OCI-LY1 (cell line): ENCODE measurements around the gene DDOST.
A peak's percentile ranks its signal among the peaks of the same experiment; 100 is the strongest.

Experiments
- H2AFZ ChIP-seq: fragments of 200-600 bp; sonication (generic), shearing (Covaris generic); 2 replicates; pipeline ENCODE4 v1.6.0; 2014; ENCODE audit warnings: antibody characterized with exemption, mild to moderate bottlenecking, low read length
- H3F3A ChIP-seq: fragments of 200-600 bp; sonication (generic), shearing (Covaris generic); 2 replicates; pipeline ENCODE4 v1.6.0; 2014; ENCODE audit warnings: mild to moderate bottlenecking, antibody characterized with exemption, low read length, moderate library complexity; ENCODE audit not compliant: insufficient read depth
- H3K27ac ChIP-seq: fragments of 200-600 bp; sonication (generic); 2 replicates; pipeline ENCODE4 v1.5.1; 2014; ENCODE audit warnings: low read length, mixed run types, mild to moderate bottlenecking, low read depth; ENCODE audit not compliant: poor library complexity, severe bottlenecking
- H3K27me3 ChIP-seq: fragments of 200-600 bp; sonication (generic); 2 replicates; pipeline ENCODE4 v1.6.0; 2014; ENCODE audit warnings: antibody characterized with exemption, mild to moderate bottlenecking, low read length, moderate library complexity; ENCODE audit not compliant: insufficient read depth
- H3K36me3 ChIP-seq: fragments of 200-600 bp; sonication (generic); 2 replicates; pipeline ENCODE4 v1.6.1; 2014; ENCODE audit warnings: mild to moderate bottlenecking, antibody characterized with exemption, low read length, moderate library complexity, mixed read lengths; ENCODE audit not compliant: insufficient read depth
- H3K4me1 ChIP-seq: fragments of 200-600 bp; sonication (generic); 2 replicates; pipeline ENCODE4 v1.5.1; 2014; ENCODE audit warnings: mild to moderate bottlenecking, low read length, moderate library complexity; ENCODE audit not compliant: insufficient read depth, severe bottlenecking
- H3K4me2 ChIP-seq: fragments of 200-600 bp; sonication (generic), shearing (Covaris generic); 2 replicates; pipeline ENCODE4 v1.6.1; 2014; ENCODE audit warnings: low read length
- H3K4me3 ChIP-seq: fragments of 200-600 bp; sonication (generic); 2 replicates; pipeline ENCODE4 v1.5.1; 2014; ENCODE audit warnings: low read length, low read depth, mild to moderate bottlenecking, mixed read lengths; ENCODE audit not compliant: poor library complexity, severe bottlenecking
- H3K79me2 ChIP-seq: fragments of 200-600 bp; shearing (Covaris generic); 2 replicates; pipeline ENCODE4 v1.6.1; 2016; ENCODE audit warnings: mixed run types, low read length, mixed read lengths; ENCODE audit not compliant: insufficient read depth
- H3K9ac ChIP-seq: fragments of 200-600 bp; sonication (generic), shearing (Covaris generic); 2 replicates; pipeline ENCODE4 v1.6.1; 2014; ENCODE audit warnings: mild to moderate bottlenecking, low read length, mixed read lengths
- H3K9me2 ChIP-seq: fragments of 200-600 bp; sonication (generic), shearing (Covaris generic); 2 replicates; pipeline ENCODE4 v1.6.1; 2014; ENCODE audit warnings: low read depth, mild to moderate bottlenecking, low read length, mixed read lengths
- H3K9me3 ChIP-seq: fragments of 200-600 bp; shearing (Covaris generic); 2 replicates; pipeline ENCODE4 v1.6.1; 2014; ENCODE audit warnings: low read length, mixed read lengths
- H4K20me1 ChIP-seq: fragments of 200-600 bp; sonication (generic), shearing (Covaris generic); 2 replicates; pipeline ENCODE4 v1.6.0; 2016; ENCODE audit warnings: mild to moderate bottlenecking, low read length; ENCODE audit not compliant: insufficient read depth
- CTCF ChIP-seq: fragments of 200-600 bp; sonication (generic), shearing (Covaris generic); IDR thresholded peaks from 2 replicates; pipeline ENCODE4 v1.5.1; 2017; ENCODE audit warnings: mild to moderate bottlenecking, antibody characterized with exemption, low read length, moderate library complexity, mixed read lengths
- EZH2 ChIP-seq: fragments of 200-600 bp; sonication (generic), shearing (Covaris generic); IDR thresholded peaks from 2 replicates; pipeline ENCODE4 v1.8.0; 2017; ENCODE audit warnings: borderline replicate concordance, mixed run types, mild to moderate bottlenecking, antibody characterized with exemption, low read length, moderate library complexity, mixed read lengths

DDOST gene

GRCh38 chr1:20661207-20662109 is at the start of gene DDOST:
TSS of gene DDOST (minus strand) at chr1:20661369. CDS start at chr1:20661350, 19 bp downstream.
- no peaks in the 10 kb centered on the region for H3K27me3 ChIP-seq
- no peaks in the 10 kb centered on the region for H3K9me2 ChIP-seq
- H3F3A ChIP-seq = no peaks in the 10 kb centered on the region
- H3K27ac ChIP-seq = peak within 1 kb of the TSS; percentile 36
- peak; percentile 28; the same call in 1 of the 2 replicates for TF ChIP-seq CTCF
- no peak for TF ChIP-seq EZH2
- peak within 1 kb of the TSS; percentile 97 for H3K4me2 ChIP-seq
- no peaks in the 10 kb centered on the region for H4K20me1 ChIP-seq
- H3K4me1 ChIP-seq = peaks cover 34% of the 10 kb centered on the region
- peak within 1 kb of the TSS; percentile 97 for H3K9ac ChIP-seq
- H2AFZ ChIP-seq = no peak within 1 kb of the TSS
- H3K36me3 ChIP-seq = peaks cover 34% of the 10 kb centered on the region
- peak within 1 kb of the TSS; percentile 97 for H3K4me3 ChIP-seq
- peaks cover 31% of the 10 kb centered on the region for H3K79me2 ChIP-seq
- no peaks in the 10 kb centered on the region for H3K9me3 ChIP-seq

- H3K9me3 ChIP-seq = no peaks in the 10 kb centered on the region
- no peak overlapping the region for H3K4me3 ChIP-seq
- H2AFZ ChIP-seq = no peak overlapping the region
- no peak overlapping the region for H3K27ac ChIP-seq
- H3K79me2 ChIP-seq = no peaks in the 10 kb centered on the region
- H3K36me3 ChIP-seq = no peaks in the 10 kb centered on the region
- no peak overlapping the region for H3K9ac ChIP-seq
- H3K4me1 ChIP-seq = no peaks in the 10 kb centered on the region
- TF ChIP-seq EZH2 (no peak), CTCF (no peak)
- no peak overlapping the region for H3K4me2 ChIP-seq
- H4K20me1 ChIP-seq = no peaks in the 10 kb centered on the region
- H3K9me2 ChIP-seq = no peaks in the 10 kb centered on the region
- no peaks in the 10 kb centered on the region for H3F3A ChIP-seq
- H3K27me3 ChIP-seq = peaks cover 6% of the 10 kb centered on the region
These were observed 49.5 kb upstream of the DDOST start for GRCh38 chr1:20710469-20711284.

- no peak overlapping the region for H2AFZ ChIP-seq
These were observed 48.7 kb upstream of the DDOST start for GRCh38 chr1:20709868-20710267.

More at GRCh38 chr1:20709868-20710267, 48.7 kb upstream of the DDOST start:
- H3K9me3 ChIP-seq = no peaks in the 10 kb centered on the region
- no peaks in the 10 kb centered on the region for H3K79me2 ChIP-seq
- TF ChIP-seq EZH2 (no peak), CTCF (no peak)
- H3K36me3 ChIP-seq = no peaks in the 10 kb centered on the region
- peaks cover 6% of the 10 kb centered on the region for H3K27me3 ChIP-seq
- H3F3A ChIP-seq = no peaks in the 10 kb centered on the region
- H3K27ac ChIP-seq = no peak overlapping the region
- no peaks in the 10 kb centered on the region for H4K20me1 ChIP-seq
- H3K4me1 ChIP-seq = no peaks in the 10 kb centered on the region
- H3K4me2 ChIP-seq = no peak overlapping the region
- no peak overlapping the region for H3K4me3 ChIP-seq
- no peak overlapping the region for H3K9ac ChIP-seq
- no peaks in the 10 kb centered on the region for H3K9me2 ChIP-seq
